ENCODE measurements around the gene DENND5A.

- no peak for TF ChIP-seq GATA2 (IDR thresholded peaks at IDR 0.05; ENCODE audit: low read depth, low read length)
- no peak for TF ChIP-seq GATA3 (IDR thresholded peaks at IDR 0.05; ENCODE audit: low read depth, low read length)
Observed at GRCh38 chr11:9231848-9232177, 33.3 kb downstream of the DENND5A start.
